Ascending aorta (tissue), 2 donors: ENCODE measurements around the gene FBXL17. TPM values are rescaled to one million over a fixed set of nuclear protein-coding genes. Genes with fewer than 3 reads are reported as not detected.

Source experiments
- DNase-seq, 2 donors: peaks; one replicate each; pipeline ENCODE4 v3.0.0-alpha.2; 2019; ENCODE audit warnings: low spot score in 2 of 2
- H3K27ac ChIP-seq, 2 donors: fragments of 200-600 bp; sonication (generic); one replicate each; pipeline ENCODE4 v1.5.1; 2016 to 2017; ENCODE audit warnings: mild to moderate bottlenecking in 1 of 2
- H3K27me3 ChIP-seq: fragments of 200-600 bp; sonication (generic); one replicate; pipeline ENCODE4 v1.5.1; 2017
- H3K36me3 ChIP-seq, 2 donors: fragments of 200-600 bp; sonication (generic); one replicate each; pipeline ENCODE4 v1.5.1; 2016
- H3K4me1 ChIP-seq, 2 donors: fragments of 200-600 bp; sonication (generic); one replicate each; pipeline ENCODE4 v1.5.1; 2016 to 2017; ENCODE audit warnings: mild to moderate bottlenecking in 1 of 2
- H3K4me3 ChIP-seq, 2 donors: fragments of 200-600 bp; sonication (generic); one replicate each; pipeline ENCODE4 v1.5.1; 2016 to 2017; ENCODE audit warnings: mild to moderate bottlenecking in 1 of 2
- H3K9me3 ChIP-seq, 2 donors: fragments of 200-600 bp; sonication (generic); one replicate each; pipeline ENCODE4 v1.5.1; 2016
- intact Hi-C: fragments of 100-400 bp; cut with DNase I; formaldehyde crosslinking; loops from one replicate; pipeline ENCODE4 v1.15.1; 2023
- total RNA-seq: library from RNA; depleted of rRNA; stranded (reverse); fragments of >200 nt; gene quantifications from one replicate; pipeline ENCODE4 v1.1.0, GENCODE V29; 2016
- TF ChIP-seq, protein P1 (sequence below), 3 experiments: fragments of 200-600 bp in 2 of 3; fragments of 450-650 bp in 1 of 3; sonication (generic) in 2 of 3; IDR thresholded peaks; one replicate each; pipeline ENCODE4 v1.5.1; 2016 to 2019; ENCODE audit warnings: antibody characterized with exemption in 3 of 3, mild to moderate bottlenecking in 1 of 3, moderate library complexity in 1 of 3

Gene FBXL17
- total RNA-seq, 1 donor from 2014 or later: 13.6 TPM

DNA sequence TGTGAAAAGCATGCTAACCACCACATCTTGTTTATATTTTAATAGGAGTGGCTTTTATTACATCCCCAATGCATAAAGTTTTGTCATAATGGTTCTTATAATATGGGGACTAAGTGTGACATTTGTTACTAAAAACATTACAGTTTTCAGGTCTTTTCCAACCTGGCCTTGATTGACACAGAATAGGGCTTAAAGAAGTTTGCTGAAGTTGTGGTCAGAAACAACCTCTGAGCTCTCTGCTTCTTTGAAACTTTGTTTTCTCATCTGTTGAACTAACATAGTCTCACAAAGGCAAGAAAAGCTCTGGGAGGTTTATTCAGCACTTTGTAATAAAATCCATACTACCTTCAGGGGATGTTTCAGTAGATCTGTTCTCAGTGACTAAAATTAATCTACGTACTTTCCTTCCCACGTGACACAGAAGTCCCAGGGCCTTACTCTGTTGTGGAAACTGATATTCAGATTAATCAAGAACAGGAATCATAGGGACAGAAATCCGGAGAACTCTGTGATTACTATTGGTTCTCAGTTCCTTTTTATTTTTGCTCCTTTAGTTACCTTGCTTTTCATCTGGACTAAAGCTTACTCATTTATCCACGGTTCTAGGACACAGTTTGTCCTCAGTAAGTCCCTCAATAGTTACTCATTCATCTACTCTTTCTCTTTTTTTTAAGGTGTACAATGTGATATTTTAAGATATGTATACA, 422.2 kb downstream of the FBXL17 start:
- intact Hi-C loops: no loop called here
- no peak for DNase-seq
- Histone ChIP-seq H3K4me1 (no peaks in the 10 kb centered on the region), H3K27me3 (no peaks in the 10 kb centered on the region), H3K36me3 (no peaks in the 10 kb centered on the region), H3K9me3 (no peaks in the 10 kb centered on the region), H3K4me3 (no peak overlapping the region), H3K27ac (no peak overlapping the region)
- TF ChIP-seq, protein P1, sequence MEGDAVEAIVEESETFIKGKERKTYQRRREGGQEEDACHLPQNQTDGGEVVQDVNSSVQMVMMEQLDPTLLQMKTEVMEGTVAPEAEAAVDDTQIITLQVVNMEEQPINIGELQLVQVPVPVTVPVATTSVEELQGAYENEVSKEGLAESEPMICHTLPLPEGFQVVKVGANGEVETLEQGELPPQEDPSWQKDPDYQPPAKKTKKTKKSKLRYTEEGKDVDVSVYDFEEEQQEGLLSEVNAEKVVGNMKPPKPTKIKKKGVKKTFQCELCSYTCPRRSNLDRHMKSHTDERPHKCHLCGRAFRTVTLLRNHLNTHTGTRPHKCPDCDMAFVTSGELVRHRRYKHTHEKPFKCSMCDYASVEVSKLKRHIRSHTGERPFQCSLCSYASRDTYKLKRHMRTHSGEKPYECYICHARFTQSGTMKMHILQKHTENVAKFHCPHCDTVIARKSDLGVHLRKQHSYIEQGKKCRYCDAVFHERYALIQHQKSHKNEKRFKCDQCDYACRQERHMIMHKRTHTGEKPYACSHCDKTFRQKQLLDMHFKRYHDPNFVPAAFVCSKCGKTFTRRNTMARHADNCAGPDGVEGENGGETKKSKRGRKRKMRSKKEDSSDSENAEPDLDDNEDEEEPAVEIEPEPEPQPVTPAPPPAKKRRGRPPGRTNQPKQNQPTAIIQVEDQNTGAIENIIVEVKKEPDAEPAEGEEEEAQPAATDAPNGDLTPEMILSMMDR (IDR thresholded peaks at IDR 0.05): no peak

GRCh38 chr5:107958861-107959260, 423.0 kb downstream of the FBXL17 start:
- no peak overlapping the region for H3K27ac ChIP-seq
- TF ChIP-seq, protein P1 (IDR thresholded peaks at IDR 0.05): no peak
- DNase-seq: no peak
- no peaks in the 10 kb centered on the region for H3K4me1 ChIP-seq
- H3K4me3 ChIP-seq: no peak overlapping the region
- H3K36me3 ChIP-seq: no peaks in the 10 kb centered on the region
- H3K9me3 ChIP-seq: no peaks in the 10 kb centered on the region
- intact Hi-C loops: no loop called here
- H3K27me3 ChIP-seq: no peaks in the 10 kb centered on the region

- no peak overlapping the region for H3K4me3 ChIP-seq
- no peaks in the 10 kb centered on the region for H3K36me3 ChIP-seq
- H3K27ac ChIP-seq: no peak overlapping the region
- H3K9me3 ChIP-seq: no peaks in the 10 kb centered on the region
- intact Hi-C loops: no loop called here
- H3K27me3 ChIP-seq: no peaks in the 10 kb centered on the region
- no peak for DNase-seq
- H3K4me1 ChIP-seq: no peaks in the 10 kb centered on the region
- TF ChIP-seq, protein P1 (IDR thresholded peaks at IDR 0.05): no peak
Observed at GRCh38 chr5:107958432-107958831, 423.5 kb downstream of the FBXL17 start.

DNA sequence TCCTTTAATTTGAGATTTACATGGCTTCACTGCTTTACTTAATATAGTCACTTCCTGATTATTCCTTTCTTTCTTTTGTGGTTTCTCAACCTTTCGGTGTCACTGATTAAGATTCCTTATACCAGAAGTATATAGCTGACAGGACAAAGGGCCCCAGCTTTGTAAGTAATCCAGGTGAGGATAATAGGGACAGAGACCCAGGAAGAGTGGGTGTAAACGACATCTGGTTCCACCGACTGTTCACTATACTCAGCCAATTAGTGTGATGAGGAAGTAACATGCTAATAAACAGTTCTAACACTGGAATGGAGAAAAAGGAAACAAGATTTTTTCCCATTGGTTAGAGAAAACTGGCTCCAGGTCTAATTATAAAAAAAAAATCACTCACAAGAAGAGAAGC, 424.8 kb downstream of the FBXL17 start:
- H3K27ac ChIP-seq: no peak overlapping the region
- intact Hi-C loops: no loop called here
- TF ChIP-seq, protein P1 (IDR thresholded peaks at IDR 0.05): no peak
- H3K27me3 ChIP-seq: no peaks in the 10 kb centered on the region
- no peak overlapping the region for H3K4me3 ChIP-seq
- no peaks in the 10 kb centered on the region for H3K36me3 ChIP-seq
- H3K9me3 ChIP-seq: no peaks in the 10 kb centered on the region
- DNase-seq: no peak
- no peaks in the 10 kb centered on the region for H3K4me1 ChIP-seq

DNA sequence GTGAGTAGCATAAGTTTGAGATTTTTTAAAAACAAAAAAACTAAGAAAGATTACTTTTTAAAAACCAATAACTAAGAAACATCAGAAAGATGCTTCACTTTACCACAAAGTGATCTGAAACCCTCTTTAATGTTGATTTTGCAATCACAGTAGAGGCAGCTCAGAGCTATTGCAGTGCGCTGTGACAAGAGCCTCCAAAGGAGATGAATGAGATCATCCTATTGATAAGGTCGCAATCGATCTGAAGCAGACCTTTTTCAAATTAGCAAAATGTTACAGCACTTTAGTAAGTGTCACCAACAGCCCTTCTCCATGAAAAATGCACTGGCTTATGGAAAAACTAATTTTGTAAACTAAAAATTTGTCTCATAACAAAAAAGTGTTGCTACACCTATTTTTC, 426.6 kb downstream of the FBXL17 start:
- H3K4me1 ChIP-seq: no peaks in the 10 kb centered on the region
- no peak for DNase-seq
- intact Hi-C loops: no loop called here
- H3K4me3 ChIP-seq: no peak overlapping the region
- H3K9me3 ChIP-seq: no peaks in the 10 kb centered on the region
- no peak overlapping the region for H3K27ac ChIP-seq
- no peaks in the 10 kb centered on the region for H3K27me3 ChIP-seq
- H3K36me3 ChIP-seq: no peaks in the 10 kb centered on the region
- TF ChIP-seq, protein P1 (IDR thresholded peaks at IDR 0.05): no peak

- intact Hi-C loops: no loop called here
- H3K4me3 ChIP-seq: no peak overlapping the region
Observed at GRCh38 chr5:107954254-107954653, 427.6 kb downstream of the FBXL17 start.

More at GRCh38 chr5:107954254-107954653, 427.6 kb downstream of the FBXL17 start:
- Histone ChIP-seq H3K36me3 (no peaks in the 10 kb centered on the region), H3K27me3 (no peaks in the 10 kb centered on the region), H3K27ac (no peak overlapping the region), H3K9me3 (no peaks in the 10 kb centered on the region), H3K4me1 (no peaks in the 10 kb centered on the region)
- TF ChIP-seq, protein P1 (IDR thresholded peaks at IDR 0.05): no peak
- DNase-seq: no peak
